HepG2 (cell line): ENCODE measurements around the gene RANBP17. TPM values are rescaled to one million over a fixed set of nuclear protein-coding genes. Genes with fewer than 3 reads are reported as not detected.

Source experiments
- ATAC-seq: fragments of 200-7000 bp; cut with Tn5 transposase; 3 replicates; pipeline ENCODE4 v1.9.1; 2020; ENCODE audit warnings: mild to moderate bottlenecking, moderate library complexity
- BruUV-seq: library from RNA; stranded (reverse); fragments of 400-500 nt; replicated peaks from 2 replicates; lab custom pipeline; 2021; lab: Mats Ljungman, UMichigan
- CTCF ChIA-PET: fragments of 300-600 bp; formaldehyde crosslinking; extraction: SDS; loops from one replicate; lab custom pipeline; 2021; ENCODE audit warnings: low total read pairs, inconsistent platforms, low intra/inter-chr PET ratio; lab: Yijun Ruan, JAX
- POLR2A ChIA-PET: fragments of 350-600 bp; sonication (Branson Sonifier 250); formaldehyde crosslinking; loops from one replicate; lab custom pipeline; 2020; ENCODE audit warnings: antibody characterized with exemption, inconsistent platforms; lab: Yijun Ruan, JAX
- DNase-seq: peaks from one replicate; pipeline ENCODE4 v3.0.0-alpha.2; 2015; ENCODE audit warnings: low spot score
- FAIRE-seq: peaks from 3 replicates; lab custom pipeline; 2011; peaks lifted over from hg19 to GRCh38; lab: Jason Lieb, UNC
- H2AFZ ChIP-seq: one replicate; pipeline ENCODE4 v1.6.1; 2011; ENCODE audit warnings: low read length, inconsistent platforms
- H3K27ac ChIP-seq: fragments of 300-600 bp; 3 replicates; pipeline ENCODE4 v1.8.0; 2011; ENCODE audit warnings: mixed run types, mild to moderate bottlenecking, mixed read lengths, low read length, inconsistent platforms; ENCODE audit not compliant: insufficient read depth; ENCODE audit errors: extremely low read length
- H3K27me3 ChIP-seq, 2 experiments: fragments of 200-600 bp in 1 of 2; 2 replicates in 1 of 2; 3 replicates in 1 of 2; pipeline versions ENCODE4 v1.6.0 to v1.8.0; 2011; ENCODE audit warnings: low read length in 2 of 2, mild to moderate bottlenecking in 2 of 2, moderate library complexity in 2 of 2, inconsistent platforms in 1 of 2; ENCODE audit not compliant: insufficient read depth in 2 of 2, control insufficient read depth in 1 of 2
- H3K36me3 ChIP-seq, 2 experiments: fragments of 200-600 bp in 1 of 2; replicated peaks in 1 of 2; 2 replicates in 1 of 2; 3 replicates in 1 of 2; pipeline versions ENCODE4 v1.5.1 to v1.8.0; 2011; ENCODE audit warnings: low read length in 2 of 2, inconsistent platforms in 1 of 2; ENCODE audit not compliant: insufficient read depth in 2 of 2, control insufficient read depth in 1 of 2
- H3K4me1 ChIP-seq: 2 replicates; pipeline ENCODE4 v1.5.1; 2012; ENCODE audit warnings: low read length, inconsistent platforms; ENCODE audit not compliant: insufficient read depth
- H3K4me2 ChIP-seq: 2 replicates; pipeline ENCODE4 v1.6.0; 2011; ENCODE audit warnings: low read depth, low read length, inconsistent platforms
- H3K4me3 ChIP-seq, 3 experiments: fragments of 200-600 bp in 1 of 3; sonication (generic), shearing (Covaris generic) in 1 of 3; replicated peaks in 1 of 3; 2 replicates each; pipeline ENCODE4 v1.5.1; 2011 to 2016; ENCODE audit warnings: low read length in 3 of 3, inconsistent platforms in 2 of 3, low read depth in 2 of 3, mild to moderate bottlenecking in 2 of 3, control low read depth in 1 of 3, mixed read lengths in 1 of 3; ENCODE audit not compliant: insufficient read depth in 1 of 3
- H3K79me2 ChIP-seq: one replicate; pipeline ENCODE4 v1.6.1; 2011; ENCODE audit warnings: low read length, inconsistent platforms; ENCODE audit not compliant: insufficient read depth
- H3K9ac ChIP-seq: 2 replicates; pipeline ENCODE4 v1.6.0; 2011; ENCODE audit warnings: mild to moderate bottlenecking, low read depth, low read length, inconsistent platforms; ENCODE audit not compliant: insufficient read depth
- H3K9me3 ChIP-seq: 2 replicates; pipeline ENCODE4 v1.5.1; 2012; ENCODE audit warnings: mild to moderate bottlenecking, low read length
- H4K20me1 ChIP-seq: 2 replicates; pipeline ENCODE4 v1.6.0; 2011; ENCODE audit warnings: inconsistent platforms, mild to moderate bottlenecking, low read length, moderate library complexity; ENCODE audit not compliant: insufficient read depth
- ERF ChIP-seq: IDR thresholded peaks from 2 replicates; pipeline ENCODE4 v1.6.1; 2018; ENCODE audit warnings: missing biosample characterization, missing genetic modification reagents
- JDP2 ChIP-seq: sonication (generic); formaldehyde crosslinking; IDR thresholded peaks from 2 replicates; pipeline ENCODE4 v1.8.1; 2022; ENCODE audit warnings: missing genetic modification reagents, borderline replicate concordance
- NBN ChIP-seq: fragments of 450-650 bp; conservative IDR thresholded peaks from 2 replicates; pipeline ENCODE4 v1.6.1; 2017
- NCOR1 ChIP-seq: fragments of 200-600 bp; sonication (generic); IDR thresholded peaks from 2 replicates; pipeline ENCODE4 v1.7.0; 2017; ENCODE audit warnings: antibody characterized with exemption, low read length, borderline replicate concordance
- TOE1 ChIP-seq: sonication (generic); formaldehyde crosslinking; IDR thresholded peaks from 2 replicates; pipeline ENCODE4 v1.4.0; 2020; ENCODE audit warnings: mild to moderate bottlenecking, missing genetic modification reagents
- TRIM24 ChIP-seq: sonication (generic); formaldehyde crosslinking; IDR thresholded peaks from 2 replicates; pipeline ENCODE4 v1.8.0; 2022; ENCODE audit warnings: mild to moderate bottlenecking, missing genetic modification reagents
- WIZ ChIP-seq: sonication (generic); formaldehyde crosslinking; IDR thresholded peaks from 2 replicates; pipeline ENCODE4 v1.5.1; 2020; ENCODE audit warnings: mild to moderate bottlenecking, missing genetic modification reagents
- ZNF484 ChIP-seq: sonication (generic); formaldehyde crosslinking; IDR thresholded peaks from 2 replicates; pipeline ENCODE4 v1.5.1; 2020; ENCODE audit warnings: mild to moderate bottlenecking, low read depth, missing genetic modification reagents, borderline replicate concordance
- ZNF543 ChIP-seq: sonication (generic); formaldehyde crosslinking; IDR thresholded peaks from 2 replicates; pipeline ENCODE4 v1.4.0; 2020; ENCODE audit warnings: mild to moderate bottlenecking, missing genetic modification reagents
- ZNF772 ChIP-seq: sonication (generic); formaldehyde crosslinking; IDR thresholded peaks from 2 replicates; pipeline ENCODE4 v1.5.0; 2020; ENCODE audit warnings: mild to moderate bottlenecking, missing genetic modification reagents
- in situ Hi-C: cut with HindIII; loops from 2 replicates; pipeline ENCODE4 v1.10.0; 2017; ENCODE audit warnings: low pct_unique_long_range_greater_than_20kb; ENCODE audit not compliant: extremely low pct_ligation_motif_present
- intact Hi-C: fragments of 100-400 bp; cut with micrococcal nuclease; formaldehyde crosslinking; loops from one replicate; pipeline ENCODE4 v1.10.0; 2022; ENCODE audit not compliant: unreplicated experiment
- polyA plus RNA-seq, 8 experiments: library from polyadenylated mRNA; depleted of rRNA in 3 of 8; stranded (reverse) in 7 of 8; unstranded in 1 of 8; fragments of >200 nt; fragmentation: Illumina TruSeq in 4 of 8; extraction: Trizol in 4 of 8; gene quantifications; 2 replicates each; pipeline versions ENCODE4 v1.2.1 to v1.2.3, GENCODE V29; 2011 to 2016; ENCODE audit warnings: low read depth in 4 of 8, missing spikeins in 1 of 8, mixed read lengths in 1 of 8; ENCODE audit not compliant: insufficient read depth in 1 of 8
- total RNA-seq, 5 experiments: library from RNA; depleted of rRNA; stranded (reverse); fragments of >200 nt; fragmentation: Illumina TruSeq; extraction: Trizol; gene quantifications; 2 replicates each; pipeline ENCODE4 v1.2.3, GENCODE V29; 2016; ENCODE audit warnings: low read depth in 1 of 5
- TF ChIP-seq, protein P1 (sequence below): sonication (generic); formaldehyde crosslinking; IDR thresholded peaks from 2 replicates; pipeline ENCODE4 v1.9.0; 2022; ENCODE audit warnings: low read depth, missing genetic modification reagents
- TF ChIP-seq, protein P2 (sequence below): IDR thresholded peaks from 2 replicates; pipeline ENCODE4 v1.6.1; 2012; ENCODE audit warnings: low read length, improper control_type of control experiment
- TF ChIP-seq, protein P3 (sequence below): sonication (generic); formaldehyde crosslinking; IDR thresholded peaks from 2 replicates; pipeline ENCODE4 v1.9.0; 2021; ENCODE audit warnings: missing genetic modification reagents, mild to moderate bottlenecking, borderline replicate concordance
- TF ChIP-seq, protein P4 (sequence below): IDR thresholded peaks from 2 replicates; pipeline ENCODE4 v1.6.1; 2016; ENCODE audit warnings: mild to moderate bottlenecking
- TF ChIP-seq, protein P5 (sequence below): sonication (generic); formaldehyde crosslinking; IDR thresholded peaks from 2 replicates; pipeline ENCODE4 v1.5.1; 2020; ENCODE audit warnings: mild to moderate bottlenecking, missing genetic modification reagents, borderline replicate concordance

Gene RANBP17
- total and polyA plus RNA-seq, 2 of the 13 experiments (the other 11 are each of a cell fraction or from before 2014, with no cell fraction given) = not detected

DNA sequence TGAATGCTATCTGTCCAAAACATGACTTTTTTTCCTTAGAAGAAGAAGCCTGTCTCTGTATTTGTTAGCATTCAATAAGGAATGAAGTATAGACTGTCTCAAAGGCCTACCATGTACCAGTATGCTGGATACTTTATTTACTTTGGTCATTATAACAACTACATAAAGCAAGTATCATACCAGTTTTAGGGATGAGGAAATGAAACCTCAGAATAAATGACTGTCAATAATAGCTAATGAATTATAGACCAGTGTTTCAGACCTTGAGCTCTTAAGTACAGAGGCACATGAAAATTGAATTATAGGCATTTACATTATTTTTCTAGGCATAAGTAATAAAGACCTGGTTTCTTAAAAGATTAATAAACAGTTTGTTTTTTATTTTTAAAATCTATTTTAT, 280.8 kb downstream of the RANBP17 start:
- intact Hi-C loops (no loop called here), in situ Hi-C loops (no loop called here)
- Histone ChIP-seq H3K79me2 (no peaks in the 10 kb centered on the region), H3K27ac (no peak overlapping the region), H3K27me3 (no peaks in the 10 kb centered on the region), H3K9me3 (no peaks in the 10 kb centered on the region), H4K20me1 (no peaks in the 10 kb centered on the region), H3K4me3 (no peak overlapping the region), H2AFZ (no peak overlapping the region), H3K36me3 (no peaks in the 10 kb centered on the region), H3K4me1 (no peaks in the 10 kb centered on the region), H3K9ac (no peak overlapping the region), H3K4me2 (no peak overlapping the region)
- BruUV-seq = no TSS peak
- no peak for ATAC-seq
- DNase-seq = no peak
- POLR2A ChIA-PET = no interaction called here
- CTCF ChIA-PET = no interaction called here
- FAIRE-seq = no peak
- TF ChIP-seq TRIM24 (CRISPR knock-in tag) = no peak
- no peak for TF ChIP-seq ZNF543 (CRISPR knock-in tag)
- TF ChIP-seq, protein P1, sequence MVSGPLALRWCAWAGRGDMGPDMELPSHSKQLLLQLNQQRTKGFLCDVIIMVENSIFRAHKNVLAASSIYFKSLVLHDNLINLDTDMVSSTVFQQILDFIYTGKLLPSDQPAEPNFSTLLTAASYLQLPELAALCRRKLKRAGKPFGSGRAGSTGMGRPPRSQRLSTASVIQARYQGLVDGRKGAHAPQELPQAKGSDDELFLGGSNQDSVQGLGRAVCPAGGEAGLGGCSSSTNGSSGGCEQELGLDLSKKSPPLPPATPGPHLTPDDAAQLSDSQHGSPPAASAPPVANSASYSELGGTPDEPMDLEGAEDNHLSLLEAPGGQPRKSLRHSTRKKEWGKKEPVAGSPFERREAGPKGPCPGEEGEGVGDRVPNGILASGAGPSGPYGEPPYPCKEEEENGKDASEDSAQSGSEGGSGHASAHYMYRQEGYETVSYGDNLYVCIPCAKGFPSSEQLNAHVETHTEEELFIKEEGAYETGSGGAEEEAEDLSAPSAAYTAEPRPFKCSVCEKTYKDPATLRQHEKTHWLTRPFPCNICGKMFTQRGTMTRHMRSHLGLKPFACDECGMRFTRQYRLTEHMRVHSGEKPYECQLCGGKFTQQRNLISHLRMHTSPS = no peak
- TF ChIP-seq, protein P2, sequence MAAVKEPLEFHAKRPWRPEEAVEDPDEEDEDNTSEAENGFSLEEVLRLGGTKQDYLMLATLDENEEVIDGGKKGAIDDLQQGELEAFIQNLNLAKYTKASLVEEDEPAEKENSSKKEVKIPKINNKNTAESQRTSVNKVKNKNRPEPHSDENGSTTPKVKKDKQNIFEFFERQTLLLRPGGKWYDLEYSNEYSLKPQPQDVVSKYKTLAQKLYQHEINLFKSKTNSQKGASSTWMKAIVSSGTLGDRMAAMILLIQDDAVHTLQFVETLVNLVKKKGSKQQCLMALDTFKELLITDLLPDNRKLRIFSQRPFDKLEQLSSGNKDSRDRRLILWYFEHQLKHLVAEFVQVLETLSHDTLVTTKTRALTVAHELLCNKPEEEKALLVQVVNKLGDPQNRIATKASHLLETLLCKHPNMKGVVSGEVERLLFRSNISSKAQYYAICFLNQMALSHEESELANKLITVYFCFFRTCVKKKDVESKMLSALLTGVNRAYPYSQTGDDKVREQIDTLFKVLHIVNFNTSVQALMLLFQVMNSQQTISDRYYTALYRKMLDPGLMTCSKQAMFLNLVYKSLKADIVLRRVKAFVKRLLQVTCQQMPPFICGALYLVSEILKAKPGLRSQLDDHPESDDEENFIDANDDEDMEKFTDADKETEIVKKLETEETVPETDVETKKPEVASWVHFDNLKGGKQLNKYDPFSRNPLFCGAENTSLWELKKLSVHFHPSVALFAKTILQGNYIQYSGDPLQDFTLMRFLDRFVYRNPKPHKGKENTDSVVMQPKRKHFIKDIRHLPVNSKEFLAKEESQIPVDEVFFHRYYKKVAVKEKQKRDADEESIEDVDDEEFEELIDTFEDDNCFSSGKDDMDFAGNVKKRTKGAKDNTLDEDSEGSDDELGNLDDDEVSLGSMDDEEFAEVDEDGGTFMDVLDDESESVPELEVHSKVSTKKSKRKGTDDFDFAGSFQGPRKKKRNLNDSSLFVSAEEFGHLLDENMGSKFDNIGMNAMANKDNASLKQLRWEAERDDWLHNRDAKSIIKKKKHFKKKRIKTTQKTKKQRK = no peak
- TF ChIP-seq NCOR1 = no peak
- no peak for TF ChIP-seq NBN
- TF ChIP-seq, protein P3, sequence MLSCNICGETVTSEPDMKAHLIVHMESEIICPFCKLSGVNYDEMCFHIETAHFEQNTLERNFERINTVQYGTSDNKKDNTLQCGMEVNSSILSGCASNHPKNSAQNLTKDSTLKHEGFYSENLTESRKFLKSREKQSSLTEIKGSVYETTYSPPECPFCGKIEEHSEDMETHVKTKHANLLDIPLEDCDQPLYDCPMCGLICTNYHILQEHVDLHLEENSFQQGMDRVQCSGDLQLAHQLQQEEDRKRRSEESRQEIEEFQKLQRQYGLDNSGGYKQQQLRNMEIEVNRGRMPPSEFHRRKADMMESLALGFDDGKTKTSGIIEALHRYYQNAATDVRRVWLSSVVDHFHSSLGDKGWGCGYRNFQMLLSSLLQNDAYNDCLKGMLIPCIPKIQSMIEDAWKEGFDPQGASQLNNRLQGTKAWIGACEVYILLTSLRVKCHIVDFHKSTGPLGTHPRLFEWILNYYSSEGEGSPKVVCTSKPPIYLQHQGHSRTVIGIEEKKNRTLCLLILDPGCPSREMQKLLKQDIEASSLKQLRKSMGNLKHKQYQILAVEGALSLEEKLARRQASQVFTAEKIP (CRISPR knock-in tag) = no peak
- TF ChIP-seq TOE1 (CRISPR knock-in tag) = no peak
- no peak for TF ChIP-seq ERF (CRISPR knock-in tag)
- TF ChIP-seq WIZ (CRISPR knock-in tag) = no peak
- TF ChIP-seq, protein P4, sequence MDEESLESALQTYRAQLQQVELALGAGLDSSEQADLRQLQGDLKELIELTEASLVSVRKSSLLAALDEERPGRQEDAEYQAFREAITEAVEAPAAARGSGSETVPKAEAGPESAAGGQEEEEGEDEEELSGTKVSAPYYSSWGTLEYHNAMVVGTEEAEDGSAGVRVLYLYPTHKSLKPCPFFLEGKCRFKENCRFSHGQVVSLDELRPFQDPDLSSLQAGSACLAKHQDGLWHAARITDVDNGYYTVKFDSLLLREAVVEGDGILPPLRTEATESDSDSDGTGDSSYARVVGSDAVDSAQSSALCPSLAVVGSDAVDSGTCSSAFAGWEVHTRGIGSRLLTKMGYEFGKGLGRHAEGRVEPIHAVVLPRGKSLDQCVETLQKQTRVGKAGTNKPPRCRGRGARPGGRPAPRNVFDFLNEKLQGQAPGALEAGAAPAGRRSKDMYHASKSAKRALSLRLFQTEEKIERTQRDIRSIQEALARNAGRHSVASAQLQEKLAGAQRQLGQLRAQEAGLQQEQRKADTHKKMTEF (CRISPR knock-in tag) = no peak
- TF ChIP-seq ZNF772 (CRISPR knock-in tag) = no peak
- no peak for TF ChIP-seq ZNF484 (CRISPR knock-in tag)
- no peak for TF ChIP-seq JDP2 (CRISPR knock-in tag)
- TF ChIP-seq, protein P5, sequence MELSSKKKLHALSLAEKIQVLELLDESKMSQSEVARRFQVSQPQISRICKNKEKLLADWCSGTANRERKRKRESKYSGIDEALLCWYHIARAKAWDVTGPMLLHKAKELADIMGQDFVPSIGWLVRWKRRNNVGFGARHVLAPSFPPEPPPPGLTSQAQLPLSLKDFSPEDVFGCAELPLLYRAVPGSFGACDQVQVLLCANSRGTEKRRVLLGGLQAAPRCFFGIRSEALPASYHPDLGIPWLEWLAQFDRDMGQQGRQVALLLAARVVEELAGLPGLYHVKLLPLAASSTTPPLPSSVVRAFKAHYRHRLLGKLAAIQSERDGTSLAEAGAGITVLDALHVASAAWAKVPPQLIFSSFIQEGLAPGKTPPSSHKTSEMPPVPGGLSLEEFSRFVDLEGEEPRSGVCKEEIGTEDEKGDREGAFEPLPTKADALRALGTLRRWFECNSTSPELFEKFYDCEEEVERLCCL (CRISPR knock-in tag) = no peak
